Mesenchymal stem cell (in vitro differentiated cells and primary cell): ENCODE data around the gene UNC13A.

Experiments used
- DNase-seq: peaks from one replicate; pipeline ENCODE4 v3.0.0-alpha.2; 2013
- H2AFZ ChIP-seq: one replicate; pipeline ENCODE4 v1.6.1; 2013; ENCODE audit warnings: low read depth, mild to moderate bottlenecking, control low read depth, inconsistent platforms, low read length, moderate library complexity
- H2AK5ac ChIP-seq: 2 replicates; pipeline ENCODE4 v1.6.1; 2013; ENCODE audit warnings: low read length, moderate library complexity, mild to moderate bottlenecking, inconsistent platforms; ENCODE audit not compliant: severe bottlenecking
- H2BK120ac ChIP-seq: one replicate; pipeline ENCODE4 v1.6.1; 2013; ENCODE audit warnings: low read depth, mild to moderate bottlenecking, inconsistent platforms, low read length, moderate library complexity
- H2BK12ac ChIP-seq, 2 experiments: one replicate each; pipeline ENCODE4 v1.6.1; 2013; ENCODE audit warnings: inconsistent platforms in 2 of 2, low read length in 2 of 2, mild to moderate bottlenecking in 2 of 2, moderate library complexity in 2 of 2, control low read depth in 1 of 2
- H2BK15ac ChIP-seq: one replicate; pipeline ENCODE4 v1.6.1; 2013; ENCODE audit warnings: mild to moderate bottlenecking, low read depth, inconsistent platforms; ENCODE audit not compliant: poor library complexity, severe bottlenecking
- H2BK5ac ChIP-seq: 2 replicates; pipeline ENCODE4 v1.6.1; 2013; ENCODE audit warnings: low read depth, mild to moderate bottlenecking, low read length, control low read depth, inconsistent platforms; ENCODE audit not compliant: poor library complexity, severe bottlenecking
- H3K14ac ChIP-seq, 2 experiments: one replicate each; pipeline ENCODE4 v1.6.1; 2013; ENCODE audit warnings: inconsistent platforms in 2 of 2, low read length in 2 of 2, control low read depth in 1 of 2, mild to moderate bottlenecking in 1 of 2, moderate library complexity in 1 of 2
- H3K18ac ChIP-seq, 2 experiments: one replicate each; pipeline ENCODE4 v1.6.1; 2013; ENCODE audit warnings: inconsistent platforms in 2 of 2, low read length in 2 of 2, control low read depth in 1 of 2, low read depth in 1 of 2, mild to moderate bottlenecking in 1 of 2
- H3K23ac ChIP-seq, 2 experiments: one replicate each; pipeline ENCODE4 v1.6.1; 2013; ENCODE audit warnings: inconsistent platforms in 2 of 2, low read length in 2 of 2, mild to moderate bottlenecking in 2 of 2, moderate library complexity in 2 of 2, control low read depth in 1 of 2
- H3K27ac ChIP-seq: 2 replicates; pipeline ENCODE4 v1.5.1; 2013; ENCODE audit warnings: mild to moderate bottlenecking, moderate library complexity, low read length, control low read depth, inconsistent platforms; ENCODE audit not compliant: poor library complexity, severe bottlenecking
- H3K27me3 ChIP-seq, 2 experiments: 2 replicates each; pipeline versions ENCODE4 v1.6.1 to v1.7.0; 2013; ENCODE audit warnings: low read length in 2 of 2, mild to moderate bottlenecking in 2 of 2, moderate library complexity in 2 of 2, control low read depth in 1 of 2, inconsistent platforms in 1 of 2; ENCODE audit not compliant: control insufficient read depth in 1 of 2, insufficient read depth in 1 of 2
- H3K36me3 ChIP-seq, 2 experiments: 2 replicates each; pipeline versions ENCODE4 v1.6.1 to v1.7.0; 2013; ENCODE audit warnings: low read length in 2 of 2, control low read depth in 1 of 2, inconsistent platforms in 1 of 2, low read depth in 1 of 2, mild to moderate bottlenecking in 1 of 2; ENCODE audit not compliant: insufficient read depth in 2 of 2, control insufficient read depth in 1 of 2
- H3K4ac ChIP-seq, 2 experiments: one replicate each; pipeline ENCODE4 v1.6.1; 2013; ENCODE audit warnings: inconsistent platforms in 2 of 2, low read length in 2 of 2, mild to moderate bottlenecking in 2 of 2, moderate library complexity in 2 of 2, control low read depth in 1 of 2, low read depth in 1 of 2
- H3K4me1 ChIP-seq: 2 replicates; pipeline ENCODE4 v1.6.1; 2013; ENCODE audit warnings: low read depth, low read length, control low read depth; ENCODE audit not compliant: control insufficient read depth, insufficient read depth
- H3K4me2 ChIP-seq: 2 replicates; pipeline ENCODE4 v1.6.1; 2013; ENCODE audit warnings: low read length, mild to moderate bottlenecking, inconsistent platforms; ENCODE audit not compliant: poor library complexity, severe bottlenecking
- H3K4me3 ChIP-seq, 2 experiments: 2 replicates each; pipeline versions ENCODE4 v1.5.1 to v1.7.0; 2013; ENCODE audit warnings: low read length in 2 of 2, mild to moderate bottlenecking in 2 of 2, control low read depth in 1 of 2, low read depth in 1 of 2; ENCODE audit not compliant: insufficient read depth in 1 of 2
- H3K79me1 ChIP-seq: replicated peaks from 2 replicates; pipeline ENCODE4 v1.6.1; 2013; ENCODE audit warnings: mild to moderate bottlenecking, control low read depth, low read length, inconsistent platforms; ENCODE audit not compliant: poor library complexity, severe bottlenecking
- H3K9ac ChIP-seq: 2 replicates; pipeline ENCODE4 v1.7.0; 2013; ENCODE audit warnings: mild to moderate bottlenecking, low read length, moderate library complexity
- H3K9me3 ChIP-seq: 2 replicates; pipeline ENCODE4 v1.7.0; 2013; ENCODE audit warnings: mild to moderate bottlenecking, low read length; ENCODE audit not compliant: control insufficient read depth
- H4K8ac ChIP-seq: one replicate; pipeline ENCODE4 v1.6.1; 2013; ENCODE audit warnings: inconsistent platforms, mild to moderate bottlenecking, low read length, moderate library complexity
- H4K91ac ChIP-seq: one replicate; pipeline ENCODE4 v1.6.1; 2013; ENCODE audit warnings: mild to moderate bottlenecking, low read length, inconsistent platforms
- WGBS: methylation state at CpG from one replicate; pipeline ENCODE4 v1.1.7; 2013; ENCODE audit warnings: mixed read lengths; 5-methylcytosine and 5-hydroxymethylcytosine counted together

UNC13A gene

GRCh38 chr19:17576758-17577456 lies 111.2 kb downstream of the UNC13A start:
- Histone ChIP-seq H3K9ac (no peak overlapping the region), H2BK5ac (no peak overlapping the region), H3K4me1 (peaks cover 6% of the 10 kb centered on the region), H3K4me3 (no peak overlapping the region), H4K91ac (no peak overlapping the region), H3K27me3 (no peaks in the 10 kb centered on the region), H3K14ac (no peak overlapping the region), H3K27ac (no peak overlapping the region), H2BK15ac (no peak overlapping the region), H2AFZ (no peak overlapping the region), H3K4ac (no peak overlapping the region), H3K4me2 (no peak overlapping the region), H3K18ac (no peak overlapping the region), H3K79me1 (peaks cover 15% of the 10 kb centered on the region), H2BK12ac (no peak overlapping the region), H2AK5ac (no peak overlapping the region), H2BK120ac (no peak overlapping the region), H3K23ac (no peak overlapping the region), H3K36me3 (peaks cover 73 to 82% of the 10 kb centered on the region in 2 experiments), H4K8ac (no peak overlapping the region), H3K9me3 (no peaks in the 10 kb centered on the region)
- no peak for DNase-seq
- 77% methylated on average over 34 of the region's 34 CpGs for WGBS

- Histone ChIP-seq H2BK15ac (no peak overlapping the region), H3K4ac (no peak overlapping the region), H3K18ac (no peak overlapping the region), H2BK12ac (no peak overlapping the region), H3K9ac (no peak overlapping the region), H4K91ac (peak overlapping the region; percentile 35), H3K14ac (no peak overlapping the region), H3K27ac (no peak overlapping the region), H3K36me3 (peaks cover 74 to 79% of the 10 kb centered on the region in 2 experiments), H3K9me3 (no peaks in the 10 kb centered on the region), H2BK5ac (no peak overlapping the region), H3K4me3 (no peak overlapping the region), H3K4me1 (peaks cover 6% of the 10 kb centered on the region), H2AK5ac (no peak overlapping the region), H3K4me2 (no peak overlapping the region), H3K27me3 (no peaks in the 10 kb centered on the region), H3K23ac (no peak overlapping the region), H2AFZ (no peak overlapping the region), H3K79me1 (peaks cover 15% of the 10 kb centered on the region), H4K8ac (no peak overlapping the region), H2BK120ac (no peak overlapping the region)
- 94% methylated on average over 11 of the region's 11 CpGs for WGBS
- no peak for DNase-seq
Measured at GRCh38 chr19:17575871-17576757, 112.0 kb downstream of the UNC13A start.

DNA sequence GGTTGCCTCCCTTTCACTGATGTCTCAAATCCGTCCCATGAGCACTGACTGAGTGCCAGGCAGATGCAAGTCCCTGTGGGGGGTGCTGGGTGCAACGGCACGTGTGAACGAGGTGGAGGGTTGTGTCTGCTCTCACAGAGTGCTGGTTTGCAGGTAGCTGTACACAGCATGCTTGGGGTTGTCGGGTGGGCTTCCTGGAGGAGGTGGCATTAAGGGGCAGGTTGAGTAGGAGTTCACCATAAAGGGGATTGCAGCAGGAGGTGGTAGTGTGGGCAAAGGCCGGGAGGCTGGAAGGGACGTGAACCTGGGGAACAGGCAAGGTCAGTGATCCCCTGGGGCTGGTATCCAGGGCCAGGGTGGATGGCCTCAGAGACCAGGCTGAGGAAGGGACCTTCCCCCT lies 115.5 kb downstream of the UNC13A start:
- no peak overlapping the region for H2BK5ac ChIP-seq
- WGBS: 96% methylated on average over 7 of the region's 7 CpGs

DNA sequence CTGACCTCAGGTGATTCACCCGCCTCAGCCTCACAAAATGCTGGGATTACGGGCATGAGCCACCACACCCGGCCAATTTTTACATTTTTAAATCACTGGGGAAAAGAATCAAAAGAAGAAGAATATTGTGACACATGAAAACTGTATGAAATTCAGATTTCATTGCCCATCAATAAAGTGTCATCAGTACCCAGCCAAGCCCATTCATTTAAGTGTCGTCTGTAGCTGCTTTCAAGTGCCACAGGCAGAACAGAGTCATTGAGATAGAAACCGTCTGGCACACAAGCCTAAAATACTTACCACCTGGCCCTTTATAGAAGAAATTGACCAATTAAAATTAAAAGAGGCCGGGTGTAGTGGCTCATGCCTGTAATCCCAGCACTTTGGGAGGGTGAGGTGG lies 117.4 kb downstream of the UNC13A start:
- Histone ChIP-seq H2BK12ac (no peak overlapping the region), H3K9ac (no peak overlapping the region), H2BK15ac (no peak overlapping the region), H3K4ac (no peak overlapping the region), H4K8ac (no peak overlapping the region), H3K27me3 (no peaks in the 10 kb centered on the region), H3K27ac (no peak overlapping the region), H2AFZ (no peak overlapping the region), H2AK5ac (no peak overlapping the region), H3K4me2 (no peak overlapping the region), H4K91ac (no peak overlapping the region), H3K18ac (no peak overlapping the region), H3K4me3 (no peak overlapping the region), H3K4me1 (peaks cover 2% of the 10 kb centered on the region), H2BK5ac (no peak overlapping the region), H2BK120ac (no peak overlapping the region), H3K23ac (no peak overlapping the region), H3K36me3 (peaks cover 63 to 78% of the 10 kb centered on the region in 2 experiments), H3K14ac (no peak overlapping the region), H3K79me1 (peaks cover 15% of the 10 kb centered on the region), H3K9me3 (no peaks in the 10 kb centered on the region)
- DNase-seq: no peak
- WGBS: 90% methylated on average over 3 of the region's 6 CpGs

More for the DNA sequence above, 115.5 kb downstream of the UNC13A start:
- H3K4me3 ChIP-seq: no peak overlapping the region
- H3K9me3 ChIP-seq: no peaks in the 10 kb centered on the region
- no peak overlapping the region for H3K18ac ChIP-seq
- H2BK15ac ChIP-seq: no peak overlapping the region
- H3K23ac ChIP-seq: no peak overlapping the region
- H2BK12ac ChIP-seq: no peak overlapping the region
- H3K4ac ChIP-seq: no peak overlapping the region
- H4K91ac ChIP-seq: no peak overlapping the region
- no peak overlapping the region for H3K27ac ChIP-seq
- no peak overlapping the region for H3K9ac ChIP-seq
- no peak overlapping the region for H2AFZ ChIP-seq
- no peak overlapping the region for H4K8ac ChIP-seq
- peaks cover 68 to 70% of the 10 kb centered on the region in 2 experiments for H3K36me3 ChIP-seq
- H3K27me3 ChIP-seq: no peaks in the 10 kb centered on the region
- H3K4me1 ChIP-seq: peaks cover 2% of the 10 kb centered on the region
- H2BK120ac ChIP-seq: no peak overlapping the region
- DNase-seq: no peak
- no peak overlapping the region for H2AK5ac ChIP-seq
- no peak overlapping the region for H3K14ac ChIP-seq
- H3K4me2 ChIP-seq: no peak overlapping the region
- H3K79me1 ChIP-seq: peaks cover 19% of the 10 kb centered on the region
